Activated CD4-positive, alpha-beta T cell treated with anti-CD3 and anti-CD28 coated beads, Interleukin-2, amount 10 ng/mL, durations not matched to agents 7 days and 5 days (primary cell): ENCODE data around the gene ABHD10. TPM values are rescaled to one million over a fixed set of nuclear protein-coding genes. Genes with fewer than 3 reads are reported as not detected.

Experiments used
- total RNA-seq, 2 experiments: library from RNA; stranded (reverse); gene quantifications; one replicate each; pipeline ENCODE4 v1.2.3, GENCODE V29; 2021

ABHD10 gene
- total RNA-seq, 2 experiments from 2014 or later = 36.9 to 40.0 TPM

Other genes with a start within 250 kb of the ABHD10 start
- gene PHLDB2, start 119.8 kb upstream of the ABHD10 start, total RNA-seq = 1 to 10 TPM; 1.9 to 2.7 TPM
- under 1 TPM; 0.33 to 0.47 TPM for gene TAGLN3, start 19.9 kb downstream of the ABHD10 start, total RNA-seq
- not detected for gene TMPRSS7, start 55.7 kb downstream of the ABHD10 start, total RNA-seq
- gene C3orf52, start 107.4 kb downstream of the ABHD10 start, total RNA-seq = 1 to 10 TPM; 9.2 to 9.5 TPM
- gene GCSAM, start 154.2 kb downstream of the ABHD10 start, total RNA-seq = 1 to 10 TPM; 9.3 to 9.9 TPM